GM23338 (cell line): Measurements from ENCODE around the gene GALNT15. TPM values are rescaled to one million over a fixed set of nuclear protein-coding genes. Genes with fewer than 3 reads are reported as not detected.

Source experiments
- ETS1 ChIP-seq: IDR thresholded peaks from 2 replicates; pipeline ENCODE4 v1.6.1; 2016; ENCODE audit warnings: antibody characterized with exemption
- EZH2 ChIP-seq: fragments of 200-600 bp; sonication (generic); IDR thresholded peaks from one replicate; pipeline ENCODE4 v1.8.0; 2017; ENCODE audit warnings: antibody characterized with exemption, mild to moderate bottlenecking, low read depth; ENCODE audit not compliant: unreplicated experiment
- EZH2phosphoT487 ChIP-seq: fragments of 200-600 bp; sonication (generic); IDR thresholded peaks from one replicate; pipeline ENCODE4 v1.8.1; 2018; ENCODE audit warnings: antibody characterized with exemption; ENCODE audit not compliant: unreplicated experiment
- JUNB ChIP-seq: IDR thresholded peaks from one replicate; pipeline ENCODE4 v1.6.1; 2016; ENCODE audit warnings: antibody characterized with exemption; ENCODE audit not compliant: unreplicated experiment
- NANOG ChIP-seq: IDR thresholded peaks from 2 replicates; pipeline ENCODE4 v1.6.1; 2016; ENCODE audit warnings: antibody characterized with exemption, borderline replicate concordance
- POLR2AphosphoS5 ChIP-seq: IDR thresholded peaks from 2 replicates; pipeline ENCODE4 v1.6.1; 2016; ENCODE audit warnings: antibody characterized with exemption, low read depth
- REST ChIP-seq: IDR thresholded peaks from one replicate; pipeline ENCODE4 v1.6.1; 2018; ENCODE audit warnings: antibody characterized with exemption; ENCODE audit not compliant: unreplicated experiment
- STAT1 ChIP-seq: IDR thresholded peaks from one replicate; pipeline ENCODE4 v1.6.1; 2016; ENCODE audit warnings: antibody characterized with exemption; ENCODE audit not compliant: unreplicated experiment
- ZNF114 ChIP-seq: fragments of 250-450 bp; sonication (Bioruptor Pico); IDR thresholded peaks from 2 replicates; pipeline ENCODE4 v1.5.0; 2020; ENCODE audit warnings: mild to moderate bottlenecking, moderate library complexity
- ZNF331 ChIP-seq: fragments of 250-450 bp; sonication (Bioruptor Pico); IDR thresholded peaks from 2 replicates; pipeline ENCODE4 v1.5.0; 2020; ENCODE audit warnings: low read depth, mild to moderate bottlenecking, moderate library complexity
- ZNF462 ChIP-seq: fragments of 250-450 bp; sonication (Bioruptor Pico); IDR thresholded peaks from 2 replicates; pipeline ENCODE4 v1.5.0; 2020; ENCODE audit warnings: mild to moderate bottlenecking, moderate library complexity
- polyA plus RNA-seq: library from polyadenylated mRNA; unstranded; fragments of >200 nt; fragmentation: Nextera tagmentation; extraction: Ambion mirVana; gene quantifications from 2 replicates; pipeline ENCODE4 v1.2.1, GENCODE V29; 2016
- total RNA-seq: library from RNA; depleted of rRNA; stranded (reverse); fragments of >200 nt; shearing (Covaris generic); gene quantifications from 2 replicates; pipeline ENCODE4 v1.2.3, GENCODE V29; 2014

The GALNT15 gene
- total and polyA plus RNA-seq, 2 experiments from 2014 or later, result 0.06 to 0.35 TPM

DNA sequence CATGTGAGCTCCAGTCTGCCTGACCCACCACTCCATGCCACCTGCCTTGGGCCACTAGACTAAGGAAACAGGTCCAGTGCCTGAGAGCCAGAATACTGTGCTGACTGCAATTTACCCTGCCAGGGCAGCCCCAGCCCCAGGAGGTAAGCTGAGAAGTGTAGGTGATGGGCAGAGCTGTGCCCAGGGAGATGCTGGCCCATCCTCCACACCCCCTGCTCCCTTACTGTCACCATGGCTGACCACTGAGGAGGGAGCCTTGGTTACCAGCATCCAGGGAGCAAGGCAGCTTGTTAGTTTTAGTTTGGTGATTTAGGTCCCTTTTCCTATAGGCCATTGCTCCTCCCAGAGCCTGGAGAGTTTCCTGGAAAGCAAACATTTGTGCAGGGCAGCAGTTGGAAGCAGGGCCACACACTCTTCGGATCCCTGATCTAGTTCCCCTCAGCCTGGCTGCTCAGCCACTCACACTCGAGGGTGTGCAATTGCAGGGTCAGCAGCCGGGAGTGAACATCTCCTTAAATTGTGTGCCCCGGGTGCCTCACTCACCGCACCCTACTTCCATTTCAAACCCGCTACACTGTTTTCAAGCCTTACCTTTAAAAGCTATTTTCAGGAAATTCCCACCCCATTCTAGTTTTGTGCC, 2.0 kb downstream of the GALNT15 start (continued):
- TF ChIP-seq ZNF462 (CRISPR knock-in tag) (no peak), NANOG (no peak), REST (no peak), JUNB (no peak), ZNF331 (CRISPR knock-in tag) (no peak), STAT1 (no peak), EZH2 (no peak), ZNF114 (CRISPR knock-in tag) (no peak), EZH2phosphoT487 (no peak), ETS1 (no peak), POLR2AphosphoS5 (no peak)
